GM20431 (cell line): Measurements from ENCODE around the gene TMEM266.

Source experiments
- in situ Hi-C: fragments of 300-500 bp; cut with MseI, MboI; formaldehyde crosslinking; loops from one replicate; pipeline ENCODE4 v1.15.0; 2020; ENCODE audit warnings: low sequenced_read_pairs; ENCODE audit not compliant: unreplicated experiment

TMEM266 gene

GRCh38 chr15:76158226-76158625 lies 98.4 kb downstream of the TMEM266 start:
- in situ Hi-C loops = no loop called here

DNA sequence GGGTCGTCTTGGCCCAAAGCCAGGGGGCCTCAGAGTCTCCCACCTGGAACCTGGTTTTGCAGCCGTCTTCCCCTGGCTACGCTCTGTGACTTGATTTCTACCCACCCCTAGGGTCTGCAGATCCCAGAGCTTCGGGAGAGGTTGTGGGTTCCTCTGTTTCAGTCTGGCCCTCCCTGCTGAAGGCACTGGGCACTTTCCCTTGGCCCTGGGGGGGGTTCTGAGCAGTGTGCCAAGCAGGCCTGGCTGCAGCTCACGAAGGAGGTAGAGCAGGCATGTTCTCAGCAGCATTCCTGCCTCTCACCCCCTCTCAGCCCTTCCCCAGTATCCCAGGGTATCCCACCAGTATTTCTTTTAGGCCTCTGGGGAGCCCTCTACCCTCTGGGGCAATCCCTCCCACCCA lies 99.0 kb downstream of the TMEM266 start:
- in situ Hi-C loops = no loop called here

DNA sequence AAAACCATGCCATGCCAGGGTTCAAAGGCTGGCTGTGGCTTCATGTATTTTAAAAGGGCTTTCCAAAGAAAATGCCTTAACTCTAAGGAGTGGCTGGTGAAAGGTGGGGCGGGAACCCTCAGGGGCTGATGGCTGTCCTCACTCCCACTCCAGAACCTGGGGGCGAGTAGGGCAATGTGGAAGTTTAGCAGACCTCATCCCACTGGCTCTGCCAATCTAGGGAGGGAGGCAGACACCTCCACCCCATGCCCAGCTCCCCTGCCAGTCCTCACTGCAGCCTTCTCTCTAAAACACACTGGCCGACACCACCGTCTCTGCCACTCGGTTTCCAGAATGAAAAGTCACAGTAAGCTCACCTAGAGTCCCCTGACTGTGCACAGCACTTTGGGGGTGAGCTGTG lies 99.5 kb downstream of the TMEM266 start:
- in situ Hi-C loops = no loop called here

DNA sequence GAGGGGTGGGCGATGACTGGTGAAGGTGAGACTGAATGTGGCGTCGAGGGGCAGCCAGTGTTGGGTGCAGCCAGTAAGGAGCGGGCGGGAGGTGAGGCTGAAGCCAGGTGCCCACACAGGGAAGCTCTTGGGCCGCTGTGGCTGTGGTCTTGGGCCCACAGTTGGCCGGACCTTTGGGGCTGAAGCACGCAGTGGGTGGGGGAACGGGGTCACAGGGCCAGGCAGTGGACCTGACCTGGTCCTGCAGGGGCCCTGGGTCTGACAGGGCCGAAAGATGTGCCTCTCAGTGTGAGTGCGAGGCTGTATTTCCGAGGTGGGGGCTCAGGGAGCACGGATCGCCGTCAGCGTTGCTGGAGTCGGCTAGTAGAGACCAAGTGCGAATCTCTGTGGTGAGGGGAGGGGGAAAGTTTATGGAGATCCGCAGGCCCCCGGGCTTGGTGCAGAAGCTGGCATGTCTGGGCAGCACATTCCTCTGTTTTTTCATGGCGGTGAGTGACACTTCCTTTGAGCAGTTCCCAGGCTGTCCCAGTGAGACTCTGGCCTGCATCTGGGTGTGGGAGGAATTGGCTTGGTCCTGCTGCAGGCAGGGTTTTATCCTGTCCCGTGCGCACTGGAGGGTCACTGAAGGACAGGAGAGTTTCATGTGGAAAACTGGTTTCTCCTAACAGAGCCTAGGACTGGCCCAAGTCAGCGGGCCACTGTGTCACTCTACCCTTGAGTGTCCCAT lies 100.8 kb downstream of the TMEM266 start:
- in situ Hi-C loops = no loop called here

DNA sequence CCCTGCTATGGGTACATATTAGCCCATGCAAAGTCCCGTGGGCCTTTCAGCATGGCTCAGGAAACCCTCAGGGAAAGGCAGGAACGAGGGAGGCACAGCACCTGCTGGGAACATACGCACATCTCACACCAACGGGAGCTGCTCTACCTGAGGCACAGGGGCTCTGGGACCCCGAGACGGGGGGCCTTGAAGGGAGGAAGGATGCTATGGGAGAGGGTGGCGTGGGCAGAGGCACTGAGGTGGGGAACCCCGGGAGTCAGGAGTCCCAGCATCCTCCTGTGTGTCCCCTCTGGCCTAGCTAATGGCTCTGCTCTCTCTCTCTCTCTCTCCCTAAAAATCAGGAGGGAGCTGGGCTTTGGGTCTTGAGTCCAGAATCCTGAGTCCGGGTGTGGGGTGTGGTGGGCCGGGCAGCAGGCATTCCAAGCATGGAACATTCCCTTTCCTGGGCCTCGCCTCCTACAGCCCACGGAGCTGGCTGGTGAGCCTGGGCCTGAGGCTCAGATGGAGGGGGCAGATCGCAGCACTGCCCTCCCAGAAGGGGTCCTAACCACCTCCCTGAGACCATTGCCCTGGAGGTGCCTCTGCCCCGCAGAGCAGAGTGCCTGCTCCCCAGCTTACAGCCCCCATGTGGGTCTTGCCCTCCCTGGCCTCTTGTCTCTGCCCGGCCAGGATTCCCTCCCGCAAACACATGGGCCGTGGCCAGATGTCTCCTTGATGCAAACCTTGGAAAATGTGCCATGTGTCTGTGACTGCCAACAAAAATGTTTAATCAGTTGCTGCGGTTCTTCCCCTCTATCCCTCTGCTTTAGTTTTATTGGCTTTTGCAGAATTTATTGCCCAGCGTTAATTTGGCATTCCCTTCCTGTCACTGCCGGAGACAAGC lies 101.6 kb downstream of the TMEM266 start:
- in situ Hi-C loops = no loop called here

DNA sequence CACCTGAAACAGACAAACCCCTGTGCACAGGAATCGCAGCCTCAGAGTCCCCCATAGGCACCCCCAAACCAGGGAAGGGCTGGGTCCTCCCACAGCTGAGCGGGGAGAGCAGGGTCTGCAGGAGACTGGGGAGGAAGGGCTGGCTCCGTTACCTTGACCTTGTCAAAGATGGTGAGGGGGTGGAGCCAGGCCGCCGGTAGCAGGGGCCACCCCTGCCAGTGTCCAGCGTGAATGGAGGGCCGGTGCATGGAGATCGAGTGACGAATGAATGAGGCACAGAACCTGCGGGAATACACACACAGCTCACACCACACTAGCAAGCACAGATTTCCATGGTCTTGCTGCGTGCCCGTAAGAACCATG lies 102.2 kb downstream of the TMEM266 start:
- in situ Hi-C loops = no loop called here

DNA sequence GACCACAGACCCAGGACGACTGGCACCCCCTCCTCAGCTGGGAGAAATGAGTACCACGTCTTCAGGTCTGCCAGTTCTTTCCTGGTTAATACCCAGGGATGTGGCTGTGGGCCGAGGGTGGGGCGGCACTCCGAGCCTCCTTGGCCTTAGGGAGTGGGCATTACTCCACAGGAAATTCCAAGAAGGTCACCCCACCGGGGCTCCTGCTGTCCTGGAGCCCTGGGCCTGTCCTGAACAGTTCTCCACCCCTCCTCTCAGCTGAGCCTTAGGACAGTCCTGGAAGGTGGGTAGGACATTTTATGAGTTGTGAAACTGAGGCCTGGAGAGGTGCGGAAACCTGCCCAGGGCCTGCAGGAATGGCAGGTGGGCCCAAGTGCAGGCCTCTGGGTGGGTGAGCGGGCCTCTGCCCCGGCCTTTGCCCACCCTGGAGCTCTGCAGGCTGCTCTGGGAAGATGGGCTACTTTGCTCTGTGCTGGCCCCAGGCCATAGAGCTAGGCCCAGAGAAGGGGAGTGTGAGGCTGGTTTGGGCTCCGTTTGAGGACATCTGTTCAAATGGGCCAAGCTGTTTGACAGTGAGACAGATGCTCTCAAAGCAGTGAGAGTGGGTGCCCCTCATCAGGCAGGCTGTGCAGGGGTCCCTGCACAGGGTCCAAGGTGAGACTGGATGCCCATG lies 103.1 kb downstream of the TMEM266 start:
- in situ Hi-C loops = no loop called here

DNA sequence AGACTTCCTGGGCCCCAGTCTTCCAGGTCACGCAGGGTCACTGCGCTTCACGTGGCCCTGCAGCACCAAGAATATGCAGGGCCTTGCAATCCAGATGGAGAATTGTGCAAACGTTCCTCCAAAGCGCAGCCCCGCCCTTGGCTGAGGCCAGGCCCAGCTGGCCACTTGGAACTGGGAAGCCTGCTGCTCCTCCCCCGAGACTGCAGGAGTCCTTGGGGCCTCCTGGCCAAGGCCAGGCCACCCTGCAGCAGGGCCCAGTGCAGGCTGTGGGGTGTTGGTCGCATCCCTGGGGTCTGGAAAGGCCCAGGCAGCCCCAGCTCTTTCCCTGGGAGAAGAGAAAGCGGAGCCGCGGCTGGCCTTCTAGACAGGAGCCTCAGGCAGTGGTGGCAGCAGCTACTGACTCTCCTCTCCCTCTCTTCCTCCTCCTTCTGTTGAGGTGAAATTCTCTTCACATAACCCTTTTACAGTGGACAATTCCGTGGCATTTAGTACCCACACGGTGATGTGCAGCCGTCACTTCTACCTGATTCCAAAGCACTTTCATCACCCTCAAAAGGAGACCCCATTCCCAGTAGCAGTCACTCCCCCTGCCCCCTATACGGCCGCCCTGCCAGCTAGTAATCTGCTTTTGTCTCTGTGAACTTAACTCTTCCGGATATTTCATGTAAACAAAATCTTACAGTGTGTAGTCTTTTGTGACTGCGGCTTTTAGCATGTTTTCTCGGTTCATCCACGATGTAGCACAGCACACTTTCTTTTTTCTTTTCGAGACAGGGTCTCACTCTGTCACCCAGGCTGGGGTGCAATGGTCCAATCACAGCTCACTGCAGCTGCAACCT lies 103.9 kb downstream of the TMEM266 start:
- in situ Hi-C loops = no loop called here

GRCh38 chr15:76164602-76165001 lies 104.8 kb downstream of the TMEM266 start:
- in situ Hi-C loops = no loop called here

DNA sequence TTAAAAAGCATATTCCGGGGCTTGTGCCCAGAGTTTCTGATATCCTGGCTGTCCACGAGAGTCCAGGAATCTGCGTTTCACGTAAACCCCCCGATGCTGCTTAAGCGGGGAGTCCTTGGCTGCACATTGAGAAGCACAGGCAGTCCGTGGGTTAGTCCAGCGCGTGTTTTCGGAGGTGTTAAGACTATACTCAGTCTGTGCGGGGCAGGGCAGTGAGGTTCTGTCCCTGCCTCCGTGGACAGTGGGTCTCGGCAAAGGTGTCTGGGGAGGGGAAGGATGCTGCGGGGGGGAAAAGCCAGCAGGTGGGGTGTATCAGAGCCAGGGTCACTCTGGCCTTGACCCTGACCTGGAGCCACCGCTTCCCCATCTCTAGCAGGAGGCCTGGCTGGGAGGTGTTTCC lies 106.2 kb downstream of the TMEM266 start:
- in situ Hi-C loops = no loop called here

DNA sequence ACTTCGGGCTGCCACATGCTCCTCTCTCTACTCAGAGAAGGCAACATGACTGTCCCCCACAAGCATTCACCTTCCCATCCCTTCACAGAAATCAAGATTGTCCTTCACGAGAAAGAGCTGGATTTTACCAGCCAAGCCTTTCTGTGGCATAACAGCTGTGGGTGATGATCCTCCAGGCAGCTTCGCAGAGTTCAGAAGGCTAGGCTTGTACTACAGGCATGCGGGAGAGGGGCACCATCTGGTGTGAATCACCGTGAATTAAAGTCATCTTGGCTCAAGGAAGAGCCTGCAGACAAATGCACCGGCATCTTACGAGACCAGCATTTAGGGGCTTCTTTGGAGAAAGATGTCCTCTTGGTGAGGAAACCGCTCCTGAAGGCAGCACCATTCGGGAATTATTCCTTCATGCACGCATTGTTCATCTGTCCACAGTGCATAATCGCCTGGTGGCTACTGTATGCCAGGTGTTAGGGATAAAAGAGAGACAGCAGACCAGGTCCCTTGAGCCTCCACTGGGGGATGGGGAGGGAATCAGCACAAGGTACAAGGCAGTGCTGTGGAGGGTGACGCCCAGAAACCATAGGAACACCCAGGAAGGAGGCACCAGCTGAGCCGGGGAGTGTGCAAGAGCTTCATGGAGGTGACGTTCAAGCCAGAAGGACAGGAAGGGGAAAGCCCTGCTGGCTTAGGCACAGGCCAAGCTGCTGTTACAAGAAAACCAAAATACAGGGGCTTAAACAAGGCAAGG lies 108.6 kb downstream of the TMEM266 start:
- in situ Hi-C loops = no loop called here

DNA sequence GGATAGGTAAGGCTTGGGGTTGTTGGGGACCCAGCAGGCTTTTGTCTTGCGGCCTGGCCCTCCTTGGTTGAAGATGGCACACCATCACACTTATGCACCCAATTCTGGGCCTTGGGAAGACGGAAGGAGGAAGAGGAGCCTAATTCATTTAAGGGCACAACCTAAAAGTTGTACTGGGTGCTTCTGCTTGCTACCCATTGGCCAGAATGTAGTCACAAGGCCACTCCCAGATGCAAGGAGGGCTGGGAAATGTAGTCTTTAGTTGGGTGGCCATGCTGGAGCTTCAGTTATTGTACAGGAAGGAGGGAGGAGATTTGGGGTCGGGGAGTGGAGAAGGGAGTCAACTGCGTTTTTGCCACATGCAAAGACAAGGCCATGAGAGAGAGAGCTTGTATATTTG lies 109.2 kb downstream of the TMEM266 start:
- in situ Hi-C loops = no loop called here

DNA sequence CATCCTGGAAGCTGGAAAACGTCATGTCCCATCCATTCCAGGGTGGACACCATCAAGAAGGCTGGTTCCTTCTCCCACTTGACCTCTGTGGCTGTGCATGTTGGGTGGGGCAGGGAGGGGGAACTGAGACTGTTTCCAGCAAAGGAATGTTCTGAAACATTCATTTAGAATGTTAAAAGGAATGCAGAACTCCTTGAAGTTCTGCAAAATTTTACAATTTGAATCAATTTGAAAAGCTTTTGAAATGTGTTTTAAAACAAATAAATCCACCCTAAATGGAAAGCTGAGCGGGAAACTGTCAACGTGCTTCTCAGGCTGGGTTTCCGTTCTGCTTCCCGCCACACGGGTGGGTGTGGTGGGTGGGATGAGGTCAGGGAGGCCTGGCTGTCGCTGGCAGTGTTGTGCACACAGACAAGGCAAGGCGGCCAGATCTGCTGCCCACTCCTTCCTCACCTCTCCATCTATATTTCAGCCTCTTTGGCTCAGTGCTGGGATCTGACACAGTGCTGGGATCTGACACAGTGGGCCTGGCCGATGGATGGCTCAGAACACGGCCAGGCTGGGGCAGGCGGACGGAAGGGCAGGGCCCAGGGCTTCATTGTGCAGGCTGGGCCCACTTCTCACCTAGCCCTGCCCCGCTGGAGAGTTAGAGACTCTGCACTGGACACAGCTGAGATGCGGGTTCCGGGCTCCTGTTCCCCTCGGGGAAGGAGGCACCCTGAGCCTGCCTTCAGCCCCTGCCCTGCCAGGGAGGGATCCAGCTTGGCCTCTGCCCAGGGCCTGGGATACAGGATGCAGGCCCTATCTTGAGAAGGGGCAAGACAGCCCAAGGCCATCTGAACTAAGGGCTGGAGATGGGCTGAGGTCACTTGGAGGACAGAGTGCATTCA lies 110.4 kb downstream of the TMEM266 start:
- in situ Hi-C loops = no loop called here

DNA sequence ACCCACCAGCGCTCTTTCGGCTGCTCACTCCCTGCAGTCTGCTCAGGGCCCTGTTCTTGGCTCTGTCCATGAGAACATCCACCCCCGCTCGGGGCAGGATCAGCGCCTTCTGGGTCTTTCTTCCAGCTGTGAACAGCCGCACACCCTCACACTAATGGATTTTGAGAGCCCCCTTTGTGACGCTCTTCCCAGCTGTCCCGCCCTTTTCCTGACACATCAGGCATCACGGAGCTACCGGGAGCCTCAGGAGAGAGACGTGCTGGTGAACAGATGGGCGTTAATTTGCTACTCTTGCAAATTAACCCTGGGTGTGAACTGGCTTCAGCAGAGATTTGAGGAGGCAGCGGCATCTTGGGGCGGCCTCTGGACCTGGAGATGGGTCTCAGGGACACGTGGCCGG lies 113.0 kb downstream of the TMEM266 start:
- in situ Hi-C loops = no loop called here

- in situ Hi-C loops = no loop called here
Measured at GRCh38 chr15:76173317-76173834, 113.6 kb downstream of the TMEM266 start.

DNA sequence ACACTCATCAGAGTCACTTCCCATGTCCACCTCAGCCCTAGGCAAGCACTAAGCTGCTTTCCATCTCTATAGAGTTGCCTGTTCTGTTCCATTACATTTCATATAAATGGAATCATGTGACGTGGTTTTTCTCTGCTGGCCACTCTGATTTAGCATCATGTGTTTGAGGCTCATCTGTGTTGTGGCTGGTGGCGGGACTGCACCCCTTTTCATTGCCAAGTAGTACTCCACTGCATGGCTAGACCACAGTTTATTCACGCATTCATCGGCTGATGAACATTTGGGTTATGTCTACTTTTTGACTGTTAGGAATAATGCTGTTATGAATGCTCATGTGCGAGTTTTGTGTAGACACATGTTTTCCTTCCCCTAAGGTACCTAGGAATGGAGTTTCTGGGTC lies 114.9 kb downstream of the TMEM266 start:
- in situ Hi-C loops = loop anchor here (25.0 kb wide), 1 partner anchor 688 kb away; no protein-coding TSS in a partner anchor

DNA sequence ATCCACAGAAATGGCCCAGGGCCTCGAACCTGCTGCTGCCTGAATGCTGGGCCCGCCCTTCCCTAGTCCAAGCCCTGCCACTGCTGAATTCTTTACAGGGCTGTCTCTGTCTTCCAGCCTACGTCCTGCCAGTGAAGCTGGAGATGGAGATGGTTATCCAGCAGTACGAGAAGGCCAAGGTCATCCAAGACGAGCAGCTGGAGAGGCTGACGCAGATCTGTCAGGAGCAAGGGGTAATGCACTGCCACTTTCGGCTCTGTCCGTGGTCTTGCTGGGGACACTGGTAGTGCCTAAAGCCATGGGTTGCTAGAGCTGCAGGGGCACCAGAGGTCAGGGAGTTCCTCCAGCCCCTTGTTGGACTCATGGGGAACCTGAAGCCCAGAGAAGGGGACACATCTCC lies 115.7 kb downstream of the TMEM266 start:
- in situ Hi-C loops = loop anchor here (25.0 kb wide), 1 partner anchor 687 kb away; no protein-coding TSS in a partner anchor

GRCh38 chr15:76176059-76176458 lies 116.3 kb downstream of the TMEM266 start:
- in situ Hi-C loops = loop anchor here (25.0 kb wide), 1 partner anchor 686 kb away; no protein-coding TSS in a partner anchor
